GM13976 (cell line): Measurements from ENCODE around the gene ERCC5.

Experiments used
- DNase-seq: peaks from one replicate; pipeline ENCODE4 v3.0.0; 2012; ENCODE audit warnings: low spot score
- in situ Hi-C: fragments of 300-500 bp; cut with MboI; formaldehyde crosslinking; loops from one replicate; pipeline ENCODE4 v1.12.0; 2022; ENCODE audit warnings: low sequenced_read_pairs, mixed read lengths, inconsistent platforms; ENCODE audit not compliant: unreplicated experiment
- TF ChIP-seq, protein P1 (sequence below): IDR thresholded peaks from 2 replicates; pipeline ENCODE4 v1.5.1; 2012; ENCODE audit warnings: borderline replicate concordance, mild to moderate bottlenecking; ENCODE audit not compliant: insufficient read depth; ENCODE audit errors: extremely low read depth, missing control alignments, control extremely low read depth

ERCC5 gene

GRCh38 chr13:102875256-102875655 is 29.4 kb downstream of the ERCC5 start:
- in situ Hi-C loops = no loop called here
- TF ChIP-seq, protein P1, sequence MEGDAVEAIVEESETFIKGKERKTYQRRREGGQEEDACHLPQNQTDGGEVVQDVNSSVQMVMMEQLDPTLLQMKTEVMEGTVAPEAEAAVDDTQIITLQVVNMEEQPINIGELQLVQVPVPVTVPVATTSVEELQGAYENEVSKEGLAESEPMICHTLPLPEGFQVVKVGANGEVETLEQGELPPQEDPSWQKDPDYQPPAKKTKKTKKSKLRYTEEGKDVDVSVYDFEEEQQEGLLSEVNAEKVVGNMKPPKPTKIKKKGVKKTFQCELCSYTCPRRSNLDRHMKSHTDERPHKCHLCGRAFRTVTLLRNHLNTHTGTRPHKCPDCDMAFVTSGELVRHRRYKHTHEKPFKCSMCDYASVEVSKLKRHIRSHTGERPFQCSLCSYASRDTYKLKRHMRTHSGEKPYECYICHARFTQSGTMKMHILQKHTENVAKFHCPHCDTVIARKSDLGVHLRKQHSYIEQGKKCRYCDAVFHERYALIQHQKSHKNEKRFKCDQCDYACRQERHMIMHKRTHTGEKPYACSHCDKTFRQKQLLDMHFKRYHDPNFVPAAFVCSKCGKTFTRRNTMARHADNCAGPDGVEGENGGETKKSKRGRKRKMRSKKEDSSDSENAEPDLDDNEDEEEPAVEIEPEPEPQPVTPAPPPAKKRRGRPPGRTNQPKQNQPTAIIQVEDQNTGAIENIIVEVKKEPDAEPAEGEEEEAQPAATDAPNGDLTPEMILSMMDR = no peak
- DNase-seq = no peak

GRCh38 chr13:102877303-102877702 is 31.5 kb downstream of the ERCC5 start:
- TF ChIP-seq, protein P1 = no peak
- in situ Hi-C loops = no loop called here
- DNase-seq = no peak

- in situ Hi-C loops = no loop called here
- TF ChIP-seq, protein P1 = no peak
- DNase-seq = no peak
These were observed 32.6 kb downstream of the ERCC5 start for GRCh38 chr13:102878481-102878880.

DNA sequence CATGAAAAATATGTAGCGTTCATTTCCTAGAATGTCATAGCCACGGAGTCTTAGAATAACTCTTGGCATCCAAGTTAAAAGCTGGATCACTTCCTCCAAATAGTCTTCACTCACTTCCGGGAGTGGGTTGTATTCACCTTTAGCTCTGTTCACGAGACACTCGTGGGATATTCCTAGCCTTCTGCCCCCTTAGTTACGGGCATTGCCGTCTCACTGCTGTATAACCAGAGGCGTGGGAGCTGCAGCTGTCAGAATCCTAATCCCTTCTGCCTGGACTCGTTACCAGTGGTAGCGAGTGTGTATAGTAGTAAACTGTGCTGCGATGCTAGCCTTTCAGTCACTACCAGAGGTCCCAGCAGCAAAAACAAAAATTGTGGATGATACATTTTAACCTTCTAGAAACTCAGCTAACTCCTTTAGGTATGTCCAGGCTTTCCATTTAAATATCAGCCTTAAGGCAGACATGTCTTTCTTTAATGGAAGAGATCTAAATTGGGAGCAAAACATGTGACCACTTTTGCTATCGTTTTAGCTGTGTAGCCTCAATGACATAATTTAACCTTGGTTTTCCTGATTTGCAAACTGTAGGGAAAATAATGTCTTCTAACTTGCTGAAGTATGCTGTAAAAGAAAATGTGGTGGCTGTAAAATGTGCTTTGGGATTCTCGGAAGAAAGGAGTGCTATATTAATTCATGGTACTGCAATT is 34.1 kb downstream of the ERCC5 start:
- no peak for DNase-seq
- in situ Hi-C loops = no loop called here
- TF ChIP-seq, protein P1 = no peak

DNA sequence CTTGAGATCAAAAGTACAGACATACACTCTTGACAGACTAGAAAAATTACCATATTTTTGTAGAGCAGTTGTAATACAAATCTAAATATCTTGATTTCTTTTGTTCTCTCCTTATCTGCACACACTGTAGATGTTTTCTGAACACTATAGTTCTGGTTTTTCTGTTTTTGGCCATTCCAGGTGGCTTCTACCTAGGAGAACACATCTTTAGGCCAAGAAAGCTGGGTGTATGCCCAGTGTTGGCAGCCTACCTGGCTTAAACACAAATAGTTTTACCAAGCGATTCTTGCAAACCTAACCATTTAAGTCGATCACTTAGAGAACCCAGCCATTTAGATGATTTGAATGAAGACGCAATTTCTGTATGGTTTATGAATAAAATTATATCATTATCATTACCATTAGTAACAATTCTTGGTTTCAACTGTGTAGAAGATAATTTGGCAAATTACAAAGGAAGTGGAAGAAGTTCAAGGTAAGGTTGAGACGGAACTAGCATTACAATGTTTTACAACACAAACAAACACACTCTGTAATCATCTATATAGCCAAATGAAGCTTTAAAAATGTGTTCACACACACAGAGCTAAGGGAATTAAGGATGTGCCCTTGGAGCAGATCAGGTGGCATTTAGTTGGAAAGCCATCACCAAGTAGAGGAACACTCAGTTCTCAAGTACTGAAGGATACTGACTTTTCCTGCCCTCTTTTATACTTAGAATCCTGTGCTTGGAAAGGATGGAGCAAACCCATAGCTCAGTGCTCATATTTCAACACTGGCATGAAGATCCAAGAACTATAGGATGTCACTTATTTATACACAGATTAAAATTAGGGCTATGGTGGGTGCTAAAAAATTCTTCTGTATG is 36.2 kb downstream of the ERCC5 start:
- no peak for DNase-seq
- TF ChIP-seq, protein P1 = no peak
- in situ Hi-C loops = no loop called here

DNA sequence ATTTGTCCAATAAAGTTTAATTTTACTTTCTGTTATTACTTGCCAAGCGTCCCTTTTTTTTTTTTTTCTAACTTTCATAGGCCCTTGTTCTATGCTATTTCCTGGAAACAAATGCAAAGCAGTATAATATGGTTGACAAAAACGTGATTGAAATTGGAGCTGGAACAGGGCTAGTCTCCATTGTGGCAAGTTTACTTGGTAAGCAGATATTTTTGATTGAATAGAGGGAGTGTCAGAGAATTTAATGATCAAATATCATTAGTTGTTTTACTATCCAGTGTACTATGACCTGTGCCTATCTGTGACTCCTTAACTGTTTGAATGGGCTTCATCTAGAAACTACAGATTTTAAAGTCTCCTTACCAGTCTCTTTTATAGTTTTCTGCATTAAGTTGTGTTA is 46.7 kb downstream of the ERCC5 start:
- TF ChIP-seq, protein P1 = no peak
- DNase-seq = no peak

More for the DNA sequence above, 46.7 kb downstream of the ERCC5 start:
- in situ Hi-C loops = no loop called here
